C1 segment of cervical spinal cord (tissue), 14 donors: ENCODE measurements around the gene FBXW11.

Experiments used
- DNase-seq, 14 donors: peaks; one replicate each; lab custom pipeline; 2025; lab: John Stamatoyannopoulos, UW

The FBXW11 gene

GRCh38 chr5:171868236-171868635, 138.2 kb downstream of the FBXW11 start:
- DNase-seq: no peak

GRCh38 chr5:171867786-171868185, 138.7 kb downstream of the FBXW11 start:
- no peak for DNase-seq

- no peak for DNase-seq
These were observed 141.0 kb downstream of the FBXW11 start for GRCh38 chr5:171865471-171865870.

- no peak for DNase-seq
These were observed 142.5 kb downstream of the FBXW11 start for GRCh38 chr5:171863935-171864334.

GRCh38 chr5:171862624-171863023, 143.8 kb downstream of the FBXW11 start:
- no peak for DNase-seq

GRCh38 chr5:171861381-171861780, 145.1 kb downstream of the FBXW11 start:
- no peak for DNase-seq

- DNase-seq: no peak
These were observed 148.1 kb downstream of the FBXW11 start for GRCh38 chr5:171858303-171858702.

GRCh38 chr5:171857489-171857876, 149.0 kb downstream of the FBXW11 start:
- peak in 1 of 14 donors; percentile 7 for DNase-seq

GRCh38 chr5:171855798-171856763, 150.4 kb downstream of the FBXW11 start:
- DNase-seq: no peak

GRCh38 chr5:171855265-171855664, 151.2 kb downstream of the FBXW11 start:
- DNase-seq: no peak

- DNase-seq: no peak
These were observed 154.2 kb downstream of the FBXW11 start for GRCh38 chr5:171852255-171852681.

GRCh38 chr5:171851251-171851650, 155.2 kb downstream of the FBXW11 start:
- no peak for DNase-seq

GRCh38 chr5:171850324-171850947, 156.0 kb downstream of the FBXW11 start:
- DNase-seq: no peak

- DNase-seq: no peak
These were observed 156.7 kb downstream of the FBXW11 start for GRCh38 chr5:171849585-171850323.

- no peak for DNase-seq
These were observed 157.4 kb downstream of the FBXW11 start for GRCh38 chr5:171848911-171849520.

- DNase-seq: no peak
These were observed 158.0 kb downstream of the FBXW11 start for GRCh38 chr5:171848486-171848885.

- DNase-seq: no peak
These were observed 158.4 kb downstream of the FBXW11 start for GRCh38 chr5:171848006-171848405.

- no peak for DNase-seq
These were observed 159.4 kb downstream of the FBXW11 start for GRCh38 chr5:171847026-171847425.

GRCh38 chr5:171846323-171846722, 160.1 kb downstream of the FBXW11 start:
- no peak for DNase-seq

- no peak for DNase-seq
These were observed 160.6 kb downstream of the FBXW11 start for GRCh38 chr5:171845857-171846256.

- no peak for DNase-seq
These were observed 161.3 kb downstream of the FBXW11 start for GRCh38 chr5:171845040-171845630.
